Neutrophil (primary cell): ENCODE measurements around the gene NCAM2.

Experiments
- H3K27ac ChIP-seq: fragments of 200-600 bp; sonication (generic); 2 replicates; pipeline ENCODE4 v1.5.1; 2016; ENCODE audit warnings: mild to moderate bottlenecking, moderate library complexity
- H3K27me3 ChIP-seq: fragments of 200-600 bp; sonication (generic); 2 replicates; pipeline ENCODE4 v1.6.0; 2016; ENCODE audit warnings: mild to moderate bottlenecking
- H3K36me3 ChIP-seq: fragments of 200-600 bp; sonication (generic); 2 replicates; pipeline ENCODE4 v1.5.1; 2017
- H3K4me1 ChIP-seq, 2 experiments: fragments of 200-600 bp in 1 of 2; sonication (generic) in 1 of 2; 1 replicate in 1 of 2; 2 replicates in 1 of 2; pipeline versions ENCODE4 v1.5.1 to v1.6.1; 2013 to 2016; ENCODE audit warnings: low read depth in 1 of 2, low read length in 1 of 2, mild to moderate bottlenecking in 1 of 2, moderate library complexity in 1 of 2; ENCODE audit not compliant: control insufficient read depth in 1 of 2, insufficient read depth in 1 of 2
- H3K4me3 ChIP-seq, 2 experiments: fragments of 200-600 bp in 1 of 2; sonication (generic) in 1 of 2; 1 replicate in 1 of 2; 2 replicates in 1 of 2; pipeline ENCODE4 v1.5.1; 2013 to 2016; ENCODE audit warnings: low read depth in 1 of 2, low read length in 1 of 2, mild to moderate bottlenecking in 1 of 2, moderate library complexity in 1 of 2
- H3K9me3 ChIP-seq: fragments of 200-600 bp; sonication (generic); 2 replicates; pipeline ENCODE4 v1.5.1; 2016
- CTCF ChIP-seq: fragments of 200-600 bp; sonication (generic); IDR thresholded peaks from 2 replicates; pipeline ENCODE4 v1.5.1; 2016; ENCODE audit warnings: antibody characterized with exemption

The NCAM2 gene

GRCh38 chr21:21232320-21232719 is 234.1 kb downstream of the NCAM2 start:
- Histone ChIP-seq H3K9me3 (no peaks in the 10 kb centered on the region), H3K27me3 (no peaks in the 10 kb centered on the region)

GRCh38 chr21:21233051-21233450 is 234.8 kb downstream of the NCAM2 start:
- Histone ChIP-seq H3K27me3 (no peaks in the 10 kb centered on the region), H3K36me3 (no peaks in the 10 kb centered on the region), H3K4me1 (no peaks in the 10 kb centered on the region), H3K9me3 (no peaks in the 10 kb centered on the region), H3K4me3 (no peak overlapping the region), H3K27ac (no peak overlapping the region)
- no peak for TF ChIP-seq CTCF

More at GRCh38 chr21:21232320-21232719, 234.1 kb downstream of the NCAM2 start:
- H3K4me1 ChIP-seq, result no peaks in the 10 kb centered on the region
- no peak overlapping the region for H3K4me3 ChIP-seq
- no peaks in the 10 kb centered on the region for H3K36me3 ChIP-seq
- no peak overlapping the region for H3K27ac ChIP-seq
- no peak for TF ChIP-seq CTCF

- Histone ChIP-seq H3K9me3 (no peaks in the 10 kb centered on the region), H3K27ac (no peak overlapping the region), H3K4me1 (no peaks in the 10 kb centered on the region), H3K36me3 (no peaks in the 10 kb centered on the region), H3K27me3 (no peaks in the 10 kb centered on the region), H3K4me3 (no peak overlapping the region)
- TF ChIP-seq CTCF, result no peak
Observed at GRCh38 chr21:21236996-21237395, 238.8 kb downstream of the NCAM2 start.

- Histone ChIP-seq H3K36me3 (no peaks in the 10 kb centered on the region), H3K4me1 (no peaks in the 10 kb centered on the region), H3K4me3 (no peak overlapping the region), H3K9me3 (no peaks in the 10 kb centered on the region), H3K27ac (no peak overlapping the region), H3K27me3 (no peaks in the 10 kb centered on the region)
- TF ChIP-seq CTCF, result no peak
Observed at GRCh38 chr21:21238629-21239400, 240.6 kb downstream of the NCAM2 start.

- Histone ChIP-seq H3K4me3 (no peak overlapping the region), H3K36me3 (no peaks in the 10 kb centered on the region), H3K27ac (no peak overlapping the region), H3K27me3 (no peaks in the 10 kb centered on the region), H3K9me3 (no peaks in the 10 kb centered on the region), H3K4me1 (no peaks in the 10 kb centered on the region)
- TF ChIP-seq CTCF, result no peak
Observed at GRCh38 chr21:21241391-21241790, 243.2 kb downstream of the NCAM2 start.
